Stimulated activated CD4-positive, alpha-beta T cell treated with anti-CD3 and anti-CD28 coated beads, Interleukin-15, amount 100 ng/mL, for 24 hours (primary cell): Measurements from ENCODE around the gene RAB3B.

ENCODE experiments used
- DNase-seq: peaks from one replicate; pipeline ENCODE4 v3.0.0-alpha.2; 2020

The RAB3B gene

GRCh38 chr1:51955797-51956527 is 34.5 kb downstream of the RAB3B start:
- DNase-seq: no peak

- no peak for DNase-seq
Measured at GRCh38 chr1:51954783-51955182, 35.7 kb downstream of the RAB3B start.

- no peak for DNase-seq
Measured at GRCh38 chr1:51953079-51953478, 37.4 kb downstream of the RAB3B start.

GRCh38 chr1:51952638-51953037 is 37.9 kb downstream of the RAB3B start:
- no peak for DNase-seq

GRCh38 chr1:51950701-51951100 is 39.8 kb downstream of the RAB3B start:
- DNase-seq: no peak

GRCh38 chr1:51949014-51949702 is 41.3 kb downstream of the RAB3B start:
- DNase-seq: no peak

GRCh38 chr1:51948491-51948915 is 42.0 kb downstream of the RAB3B start:
- no peak for DNase-seq

GRCh38 chr1:51946300-51946699 is 44.2 kb downstream of the RAB3B start:
- no peak for DNase-seq

- no peak for DNase-seq
Measured at GRCh38 chr1:51945591-51945990, 44.9 kb downstream of the RAB3B start.

- no peak for DNase-seq
Measured at GRCh38 chr1:51942281-51942680, 48.2 kb downstream of the RAB3B start.

- no peak for DNase-seq
Measured at GRCh38 chr1:51941528-51941927, 49.0 kb downstream of the RAB3B start.

GRCh38 chr1:51937112-51937511 is 53.4 kb downstream of the RAB3B start:
- no peak for DNase-seq

GRCh38 chr1:51936531-51936930 is 54.0 kb downstream of the RAB3B start:
- no peak for DNase-seq

GRCh38 chr1:51933344-51933743 is 57.2 kb downstream of the RAB3B start:
- DNase-seq: no peak

GRCh38 chr1:51930329-51930728 is 60.2 kb downstream of the RAB3B start:
- no peak for DNase-seq

- no peak for DNase-seq
Measured at GRCh38 chr1:51928896-51929295, 61.6 kb downstream of the RAB3B start.

GRCh38 chr1:51927029-51927428 is 63.5 kb downstream of the RAB3B start:
- no peak for DNase-seq

- no peak for DNase-seq
Measured at GRCh38 chr1:51926171-51926812, 64.2 kb downstream of the RAB3B start.

- DNase-seq: peak; percentile 43
Measured at GRCh38 chr1:51924455-51924854, 66.0 kb downstream of the RAB3B start.

GRCh38 chr1:51922040-51922439 is 68.5 kb downstream of the RAB3B start:
- no peak for DNase-seq

- DNase-seq: no peak
Measured at GRCh38 chr1:51920130-51920529, 70.4 kb downstream of the RAB3B start.

GRCh38 chr1:51919684-51920083 is 70.8 kb downstream of the RAB3B start:
- no peak for DNase-seq

- DNase-seq: no peak
Measured at GRCh38 chr1:51916587-51917405, 73.7 kb downstream of the RAB3B start.
